Measurements from ENCODE around the gene CALML6.

CALML6 gene, protein sequence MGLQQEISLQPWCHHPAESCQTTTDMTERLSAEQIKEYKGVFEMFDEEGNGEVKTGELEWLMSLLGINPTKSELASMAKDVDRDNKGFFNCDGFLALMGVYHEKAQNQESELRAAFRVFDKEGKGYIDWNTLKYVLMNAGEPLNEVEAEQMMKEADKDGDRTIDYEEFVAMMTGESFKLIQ

DNA sequence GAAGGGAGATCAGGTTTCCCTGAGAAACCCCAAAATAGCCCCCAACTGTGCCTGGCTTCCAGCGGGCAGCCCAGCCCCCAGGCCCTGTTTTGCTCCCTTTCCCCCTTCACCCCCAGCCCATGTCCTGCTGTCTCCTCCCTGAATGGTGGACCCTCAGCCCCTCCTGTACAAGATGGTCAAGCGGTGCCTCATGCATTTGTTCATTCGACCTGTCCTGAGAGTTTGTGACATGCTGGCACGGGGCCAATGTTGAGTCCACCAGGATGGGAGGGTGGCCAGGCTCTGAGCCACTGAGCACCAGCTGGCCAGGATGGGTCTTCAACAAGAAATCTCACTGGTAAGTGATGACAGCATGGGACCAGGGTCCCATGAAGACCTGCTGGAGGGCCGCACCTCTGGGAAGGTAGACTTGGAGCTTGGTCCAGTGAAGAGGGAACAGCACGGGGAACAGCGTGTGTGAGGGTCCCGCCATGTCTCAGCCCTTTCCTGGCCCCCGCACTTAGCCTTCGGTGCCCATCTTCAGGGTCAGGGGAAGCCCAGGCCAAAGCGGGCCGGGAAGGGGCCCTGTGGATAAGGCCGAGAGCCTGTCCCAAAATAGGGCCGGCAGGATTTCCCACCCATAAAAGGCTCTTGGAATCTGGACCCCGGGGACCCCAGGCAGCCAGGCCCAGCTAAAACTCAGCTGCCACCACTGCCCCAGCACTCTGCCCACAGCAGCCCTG, at the start of gene CALML6:
Gene CALML6 (plus strand): TSS at position 290 of the 722 bp plus-strand sequence. CDS start 21 bp downstream, at position 311.
- H3K4me3 ChIP-seq (replicated peaks; ENCODE audit: low read depth, low read length): no peak within 1 kb of the TSS
- TF ChIP-seq, protein P1, sequence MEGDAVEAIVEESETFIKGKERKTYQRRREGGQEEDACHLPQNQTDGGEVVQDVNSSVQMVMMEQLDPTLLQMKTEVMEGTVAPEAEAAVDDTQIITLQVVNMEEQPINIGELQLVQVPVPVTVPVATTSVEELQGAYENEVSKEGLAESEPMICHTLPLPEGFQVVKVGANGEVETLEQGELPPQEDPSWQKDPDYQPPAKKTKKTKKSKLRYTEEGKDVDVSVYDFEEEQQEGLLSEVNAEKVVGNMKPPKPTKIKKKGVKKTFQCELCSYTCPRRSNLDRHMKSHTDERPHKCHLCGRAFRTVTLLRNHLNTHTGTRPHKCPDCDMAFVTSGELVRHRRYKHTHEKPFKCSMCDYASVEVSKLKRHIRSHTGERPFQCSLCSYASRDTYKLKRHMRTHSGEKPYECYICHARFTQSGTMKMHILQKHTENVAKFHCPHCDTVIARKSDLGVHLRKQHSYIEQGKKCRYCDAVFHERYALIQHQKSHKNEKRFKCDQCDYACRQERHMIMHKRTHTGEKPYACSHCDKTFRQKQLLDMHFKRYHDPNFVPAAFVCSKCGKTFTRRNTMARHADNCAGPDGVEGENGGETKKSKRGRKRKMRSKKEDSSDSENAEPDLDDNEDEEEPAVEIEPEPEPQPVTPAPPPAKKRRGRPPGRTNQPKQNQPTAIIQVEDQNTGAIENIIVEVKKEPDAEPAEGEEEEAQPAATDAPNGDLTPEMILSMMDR (IDR thresholded peaks at IDR 0.05; ENCODE audit: low read length, missing control alignments): no peak
- DNase-seq (ENCODE audit: low read depth): no peak

DNA sequence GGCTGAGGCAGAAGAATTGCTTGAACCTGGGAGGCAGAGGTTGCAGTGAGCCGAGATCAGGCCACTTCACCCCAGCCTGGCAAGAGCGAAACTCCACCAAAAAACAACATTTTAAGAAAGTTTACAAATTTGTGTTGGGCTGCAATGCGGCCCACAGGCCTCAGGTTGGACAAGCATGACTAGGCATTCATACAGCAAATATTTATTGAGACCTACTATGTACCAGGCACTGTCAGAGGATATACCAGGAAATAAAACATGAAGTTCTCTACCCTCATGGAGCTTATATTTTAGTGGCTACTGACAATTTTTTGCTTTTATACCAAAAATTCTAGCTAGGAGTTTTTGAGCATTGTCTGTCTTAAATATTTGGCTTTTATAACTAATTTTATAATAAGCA, 47.9 kb upstream of the CALML6 start:
- TF ChIP-seq, protein P1 (IDR thresholded peaks at IDR 0.05; ENCODE audit: low read length, missing control alignments): no peak
- no peak for DNase-seq (ENCODE audit: low read depth)
- no peak overlapping the region for H3K4me3 ChIP-seq (replicated peaks; ENCODE audit: low read depth, low read length)

DNA sequence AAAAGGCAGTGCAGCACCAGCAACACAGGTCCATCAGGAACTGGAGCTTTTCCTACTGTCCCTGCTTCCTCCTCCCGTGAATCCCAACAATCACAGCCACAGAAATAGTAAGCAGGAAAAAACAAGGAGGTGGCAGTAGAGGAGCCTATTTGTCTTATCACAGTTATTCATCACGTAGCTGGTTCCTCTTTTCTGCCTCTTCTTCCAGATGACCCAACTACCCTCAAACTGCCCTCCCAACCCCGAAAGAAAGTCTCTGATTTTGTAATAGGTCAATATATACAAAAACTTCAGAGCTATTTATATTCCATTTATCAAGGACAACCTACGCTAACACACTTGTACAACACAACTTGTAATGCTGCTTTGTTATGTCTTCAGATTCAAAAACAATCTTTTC, 45.6 kb upstream of the CALML6 start:
- TF ChIP-seq, protein P1 (IDR thresholded peaks at IDR 0.05; ENCODE audit: low read length, missing control alignments): no peak
- DNase-seq (ENCODE audit: low read depth): no peak
- no peak overlapping the region for H3K4me3 ChIP-seq (replicated peaks; ENCODE audit: low read depth, low read length)

DNA sequence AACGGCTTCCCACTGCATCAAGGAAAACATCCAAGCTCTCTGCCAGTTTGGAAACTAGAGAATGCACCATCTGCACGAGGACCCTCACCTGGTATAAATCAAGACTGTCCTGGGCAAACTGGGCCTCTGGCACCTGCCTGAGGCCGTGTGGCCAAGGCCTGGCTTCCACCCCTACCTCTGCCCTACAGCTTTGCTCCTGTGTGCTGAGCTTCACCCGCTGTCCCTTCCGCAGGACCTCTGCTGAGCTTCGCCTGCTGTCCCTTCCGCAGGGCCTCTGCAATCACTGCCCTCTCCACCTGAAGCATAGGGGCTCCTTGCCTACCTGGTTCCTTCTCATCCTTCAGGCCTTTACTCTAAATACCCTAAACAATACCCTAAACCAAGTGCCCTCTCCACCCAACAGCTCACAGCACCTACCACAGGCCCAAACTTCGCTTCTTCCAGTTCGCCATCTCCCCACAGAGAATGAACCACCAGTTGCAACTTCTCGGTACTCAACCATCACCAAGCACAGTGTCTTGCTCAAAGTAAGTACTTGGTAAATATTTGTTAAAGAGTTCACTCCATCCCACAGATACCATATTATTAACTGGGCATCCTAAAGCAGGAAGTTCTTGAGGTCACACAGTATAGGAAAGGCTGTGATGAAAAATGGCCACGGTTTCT, 42.6 kb upstream of the CALML6 start:
- no peak overlapping the region for H3K4me3 ChIP-seq (replicated peaks; ENCODE audit: low read depth, low read length)
- no peak for DNase-seq (ENCODE audit: low read depth)
- TF ChIP-seq, protein P1 (IDR thresholded peaks at IDR 0.05; ENCODE audit: low read length, missing control alignments): no peak

DNA sequence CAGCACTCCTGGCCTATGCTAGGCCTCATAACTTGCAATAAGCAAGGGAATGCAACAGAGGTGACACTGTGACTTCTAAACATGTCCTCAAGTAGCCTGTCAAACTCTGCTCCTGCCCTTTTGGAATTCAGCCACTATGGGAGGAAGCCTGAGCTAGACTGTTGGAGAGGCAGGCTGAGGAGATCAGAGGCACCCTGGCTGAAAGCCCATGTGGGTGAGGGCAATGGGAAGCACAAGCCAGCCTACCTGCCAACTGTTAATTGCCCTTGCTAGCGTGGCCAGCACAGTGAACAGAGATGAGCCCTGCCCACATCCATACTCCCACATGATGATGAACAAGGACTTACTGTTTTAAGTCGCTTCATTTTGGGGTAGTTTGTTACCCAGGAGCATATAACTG, 41.9 kb upstream of the CALML6 start:
- DNase-seq (ENCODE audit: low read depth): no peak
- no peak overlapping the region for H3K4me3 ChIP-seq (replicated peaks; ENCODE audit: low read depth, low read length)
- TF ChIP-seq, protein P1 (IDR thresholded peaks at IDR 0.05; ENCODE audit: low read length, missing control alignments): no peak

DNA sequence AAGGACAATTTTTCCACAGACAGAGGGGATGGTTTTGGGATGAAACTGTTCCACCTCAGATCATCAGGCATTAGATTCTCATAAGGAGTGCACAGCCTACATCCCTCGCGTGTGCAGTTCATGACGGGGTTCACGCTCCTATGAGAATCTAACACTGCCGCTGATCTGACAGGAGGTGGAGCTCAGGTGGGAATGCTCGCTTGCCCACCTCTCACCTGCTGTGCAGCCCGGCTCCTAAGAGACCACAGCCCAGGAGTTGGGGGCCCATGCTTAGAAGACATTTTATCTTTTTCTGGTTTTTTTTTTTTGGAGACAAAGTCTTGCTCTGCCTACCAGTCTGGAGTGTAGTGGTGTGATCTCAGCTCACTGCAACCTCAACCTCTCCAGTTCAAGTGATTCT, 40.2 kb upstream of the CALML6 start:
- TF ChIP-seq, protein P1 (IDR thresholded peaks at IDR 0.05; ENCODE audit: low read length, missing control alignments): no peak
- no peak for DNase-seq (ENCODE audit: low read depth)
- no peak overlapping the region for H3K4me3 ChIP-seq (replicated peaks; ENCODE audit: low read depth, low read length)

All from fibroblast of pulmonary artery (primary cell).